GM19372 (cell line): ENCODE data around the gene OTOF.
"Not testable (repeated sequence)": the region's sequence is repeated elsewhere in the genome, so short reads cannot be mapped to it uniquely, and the experiment has no call there.

Experiments
- ATAC-seq: cut with Tn5 transposase; IDR thresholded peaks from one replicate; pipeline ENCODE4 v1.9.1; 2021; ENCODE audit warnings: mild to moderate bottlenecking, low read depth, moderate library complexity; ENCODE audit not compliant: unreplicated experiment

Gene OTOF

GRCh38 chr2:26481706-26482105 is 3.8 kb upstream of the OTOF start:
- ATAC-seq = no peak

- ATAC-seq = no peak
Observed at GRCh38 chr2:26480566-26481423, 2.9 kb upstream of the OTOF start.

DNA sequence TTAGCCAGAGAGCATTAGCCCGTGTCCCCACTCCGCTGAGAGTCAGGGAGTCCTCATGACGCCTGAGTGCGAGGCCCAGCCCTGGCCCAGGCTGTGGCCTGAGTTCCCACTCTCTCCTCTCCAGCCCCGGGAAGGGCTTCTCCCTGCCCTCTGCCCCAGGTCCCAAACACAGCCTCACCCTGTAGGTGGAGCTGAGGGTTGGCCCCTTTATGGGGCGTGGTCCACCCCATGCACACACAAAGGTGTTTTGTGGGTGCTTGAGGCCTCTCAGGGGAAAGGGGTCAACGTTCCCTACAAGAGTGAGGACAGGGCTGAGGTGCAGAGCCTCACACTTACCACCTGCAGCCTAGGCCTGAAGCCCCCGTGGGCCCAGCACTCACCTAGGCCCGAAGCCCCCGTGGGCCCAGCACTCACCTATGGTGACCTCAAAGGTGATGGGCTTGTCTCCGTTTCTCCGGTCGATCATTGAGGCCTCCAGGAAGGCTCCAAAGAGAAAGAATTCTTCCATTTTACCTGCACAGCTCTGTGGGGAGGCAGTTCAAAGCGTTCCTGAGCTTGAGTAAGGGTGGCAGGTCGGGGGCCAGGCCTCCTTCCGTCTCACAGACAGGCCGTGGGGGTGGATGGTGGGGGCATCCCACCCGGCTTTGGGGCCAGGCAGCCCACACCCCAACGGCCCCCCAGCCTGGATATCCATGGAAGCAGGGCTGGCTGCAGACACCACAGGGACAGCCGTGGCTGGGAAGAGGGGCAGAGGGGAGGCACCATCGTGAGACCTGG is 2.1 kb upstream of the OTOF start:
- no peak for ATAC-seq

GRCh38 chr2:26479131-26479788 is 1.3 kb upstream of the OTOF start:
- ATAC-seq = no peak

DNA sequence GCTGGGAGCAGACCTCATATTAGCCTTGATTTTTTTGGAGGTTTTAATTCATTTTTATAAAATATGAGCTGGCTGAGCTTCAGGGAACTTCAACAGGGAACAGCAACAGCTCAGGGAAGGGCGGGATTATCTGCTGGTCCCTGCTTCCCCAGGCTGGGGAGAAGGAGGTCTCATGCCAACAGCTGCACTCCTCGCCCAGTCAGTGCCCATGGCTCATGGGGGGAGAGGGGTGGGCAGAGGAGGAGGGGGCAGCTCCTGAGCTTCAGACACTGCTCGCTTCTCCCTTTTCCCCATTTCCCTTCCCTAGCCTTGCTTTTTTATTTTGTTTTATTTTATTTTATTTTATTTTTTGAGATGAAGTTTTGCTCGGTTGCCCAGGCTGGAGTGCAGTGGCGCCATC is 442 bp upstream of the OTOF start:
- ATAC-seq = no peak

GRCh38 chr2:26477126-26477910 is 606 bp downstream of the OTOF start:
- no peak for ATAC-seq

GRCh38 chr2:26475832-26476501 is 2.0 kb downstream of the OTOF start:
- no peak for ATAC-seq

DNA sequence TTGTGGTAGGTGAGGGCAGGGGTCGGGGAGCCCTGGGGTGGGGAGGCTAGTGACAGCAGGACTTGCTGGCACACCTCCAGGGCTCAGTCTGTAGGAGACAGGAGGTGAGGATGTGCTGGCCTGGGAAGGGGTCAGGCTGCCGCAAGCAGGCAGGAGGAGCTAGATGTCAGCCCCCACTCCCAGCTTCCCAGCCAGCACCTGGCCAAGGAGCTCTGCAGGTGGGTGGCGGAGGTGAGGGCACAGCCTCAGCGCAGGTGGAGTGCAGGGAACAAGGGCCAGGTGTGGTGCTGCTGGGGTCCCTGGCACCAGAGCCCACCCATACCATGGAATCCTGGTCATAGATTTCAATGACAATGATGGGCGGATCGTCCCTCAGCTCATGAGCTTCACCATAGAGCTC is 2.9 kb downstream of the OTOF start:
- ATAC-seq = no peak

GRCh38 chr2:26474261-26474785 is 3.6 kb downstream of the OTOF start:
- ATAC-seq = no peak

GRCh38 chr2:26473796-26474195 is 4.1 kb downstream of the OTOF start:
- no peak for ATAC-seq

GRCh38 chr2:26472821-26473655 is 4.9 kb downstream of the OTOF start:
- no peak for ATAC-seq

- no peak for ATAC-seq
Observed at GRCh38 chr2:26471766-26472706, 5.9 kb downstream of the OTOF start.

DNA sequence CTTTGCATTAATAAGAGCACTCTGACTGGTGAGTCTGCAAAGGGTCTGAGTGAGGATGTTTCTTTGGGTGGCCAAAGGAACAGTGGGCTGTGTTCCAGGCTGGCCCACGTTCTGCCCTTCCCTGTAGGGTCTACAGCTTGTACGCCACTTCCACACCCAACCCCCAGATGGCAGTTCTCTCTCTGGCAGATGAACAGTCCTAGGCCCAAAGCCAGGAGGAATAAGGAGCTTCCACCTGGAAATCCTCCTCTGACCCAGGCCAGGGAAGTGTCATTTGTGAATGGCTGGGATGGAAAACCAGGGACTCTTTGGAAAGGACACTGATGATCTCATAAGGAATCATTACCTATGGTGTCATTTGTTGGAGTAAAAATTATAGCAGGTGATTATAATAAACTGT is 6.6 kb downstream of the OTOF start:
- ATAC-seq = no peak

DNA sequence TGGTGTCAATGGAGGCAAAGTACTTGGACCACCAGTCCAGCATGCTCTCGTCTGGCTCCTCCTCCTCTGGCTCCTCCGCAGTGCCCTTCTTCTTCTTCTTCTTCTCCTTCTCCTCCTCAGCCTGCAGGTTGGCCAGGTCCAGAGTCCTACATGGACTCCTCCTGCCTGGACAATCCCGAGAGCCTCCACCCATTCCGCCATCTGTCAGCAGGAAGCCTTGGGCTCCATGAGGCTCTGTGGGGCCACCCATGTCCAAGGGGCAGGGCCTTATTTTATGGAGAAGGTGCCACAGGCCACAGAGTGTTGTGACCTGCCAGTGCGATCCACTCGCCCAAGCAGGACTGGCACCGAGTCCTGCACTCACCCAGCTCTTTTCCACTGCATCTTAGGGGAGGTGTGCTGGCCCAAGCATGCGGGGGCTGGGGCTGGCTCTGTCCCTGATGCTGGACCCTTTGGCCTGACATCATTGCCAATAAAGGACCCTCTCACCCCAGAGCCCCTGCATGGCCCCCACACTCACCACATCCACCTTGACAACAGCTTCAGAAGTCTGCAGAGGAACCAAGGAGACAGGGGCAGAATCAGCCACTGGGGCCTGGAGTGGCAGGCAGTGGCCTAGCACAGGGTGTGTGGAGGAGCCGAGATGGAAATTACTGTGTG is 7.2 kb downstream of the OTOF start:
- ATAC-seq = no peak

DNA sequence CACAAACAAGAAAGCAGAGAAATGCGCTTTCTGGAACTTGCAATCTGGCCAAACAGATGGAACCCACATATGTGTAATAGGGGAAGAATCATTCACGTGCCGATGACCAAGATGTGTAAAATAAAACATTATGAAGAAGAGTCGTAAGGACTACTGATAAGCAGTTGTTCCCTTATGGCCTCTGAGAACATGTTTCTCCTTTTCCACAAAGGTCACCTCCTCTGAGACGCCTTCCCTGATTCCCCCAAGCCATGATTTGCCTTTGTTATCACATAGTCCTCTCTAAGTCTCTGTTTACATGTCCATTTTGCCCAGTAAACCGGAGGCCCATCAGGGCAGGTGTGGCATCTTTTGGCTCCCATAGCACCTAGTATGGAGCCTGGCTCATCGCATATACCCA is 8.0 kb downstream of the OTOF start:
- no peak for ATAC-seq

- ATAC-seq = no peak
Observed at GRCh38 chr2:26469092-26469710, 8.7 kb downstream of the OTOF start.

DNA sequence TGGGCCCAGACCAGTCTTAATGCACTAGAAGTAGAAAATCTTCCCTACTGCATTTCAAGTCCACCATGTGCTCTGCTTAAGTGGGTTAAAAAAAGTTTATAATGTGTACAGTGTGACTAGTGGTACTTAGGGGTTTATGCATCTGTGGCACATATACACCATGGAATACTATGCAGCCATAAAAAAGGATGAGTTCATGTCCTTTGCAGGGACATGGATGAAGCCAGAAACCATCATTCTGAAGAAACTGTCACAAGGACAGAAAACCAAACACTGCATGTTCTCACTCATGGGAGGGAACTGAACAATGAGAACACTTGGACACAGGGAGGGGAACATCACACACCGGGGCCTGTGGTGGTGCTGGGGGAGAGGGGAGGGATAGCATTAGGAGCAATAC is 9.4 kb downstream of the OTOF start:
- ATAC-seq = not testable (repeated sequence)
